ENCODE results near the gene SPI1.

GRCh38 chr11:47318166-47318565 is 60.2 kb downstream of the SPI1 start:
- TF ChIP-seq EZH2 (IDR thresholded peaks at IDR 0.05), result no peak
- TF ChIP-seq POLR2AphosphoS5 (IDR thresholded peaks at IDR 0.05; ENCODE audit: borderline replicate concordance, low read depth, low read length), result no peak

Measured in SK-N-MC (cell line).